Embryonic facial prominence (tissue), 1 donor: ENCODE results near the gene DCAF16.
"Not testable (repeated sequence)": the region's sequence is repeated elsewhere in the genome, so short reads cannot be mapped to it uniquely, and the experiment has no call there.

Source experiments
- DNase-seq: peaks from one replicate; pipeline ENCODE4 v3.0.0-alpha.2; 2016; ENCODE audit errors: extremely low spot score

The DCAF16 gene

GRCh38 chr4:17810260-17811077 is at the start of gene DCAF16, which contains the start of gene NCAPG:
TSS of gene DCAF16 (minus strand) at chr4:17810757. CDS start at chr4:17804141, 6,616 bp downstream.
TSS of gene NCAPG (plus strand) at chr4:17810979. CDS start at chr4:17811078, 99 bp downstream.
- DNase-seq = peak; percentile 97

- DNase-seq = no peak
Measured at GRCh38 chr4:17859793-17860406, 49.3 kb upstream of the DCAF16 start.

GRCh38 chr4:17854036-17854435 is 43.5 kb upstream of the DCAF16 start:
- DNase-seq = no peak

GRCh38 chr4:17851959-17852358 is 41.4 kb upstream of the DCAF16 start:
- no peak for DNase-seq

- DNase-seq = not testable (repeated sequence)
Measured at GRCh38 chr4:17850295-17850694, 39.7 kb upstream of the DCAF16 start.

- no peak for DNase-seq
Measured at GRCh38 chr4:17846266-17846665, 35.7 kb upstream of the DCAF16 start.

- DNase-seq = no peak
Measured at GRCh38 chr4:17823871-17824669, 13.5 kb upstream of the DCAF16 start.

- DNase-seq = peak; percentile 50
Measured at GRCh38 chr4:17817027-17817426, 6.5 kb upstream of the DCAF16 start.

GRCh38 chr4:17816142-17816541 is 5.6 kb upstream of the DCAF16 start:
- DNase-seq = no peak

- DNase-seq = no peak
Measured at GRCh38 chr4:17814140-17814539, 3.6 kb upstream of the DCAF16 start.

- no peak for DNase-seq
Measured at GRCh38 chr4:17812801-17813200, 2.2 kb upstream of the DCAF16 start.

- no peak for DNase-seq
Measured at GRCh38 chr4:17812125-17812524, 1.6 kb upstream of the DCAF16 start.

GRCh38 chr4:17811078-17811603 is 584 bp upstream of the DCAF16 start:
- DNase-seq = no peak

- DNase-seq = no peak
Measured at GRCh38 chr4:17809667-17810066, 890 bp downstream of the DCAF16 start.

GRCh38 chr4:17807446-17807845 is 3.1 kb downstream of the DCAF16 start:
- DNase-seq = no peak

- no peak for DNase-seq
Measured at GRCh38 chr4:17805580-17806155, 4.9 kb downstream of the DCAF16 start.

- no peak for DNase-seq
Measured at GRCh38 chr4:17797808-17798207, 12.7 kb downstream of the DCAF16 start.

GRCh38 chr4:17794730-17795129 is 15.8 kb downstream of the DCAF16 start:
- DNase-seq = no peak

- DNase-seq = no peak
Measured at GRCh38 chr4:17788956-17789355, 21.6 kb downstream of the DCAF16 start.

- DNase-seq = no peak
Measured at GRCh38 chr4:17787315-17787714, 23.2 kb downstream of the DCAF16 start.

- DNase-seq = no peak
Measured at GRCh38 chr4:17786567-17786966, 24.0 kb downstream of the DCAF16 start.

GRCh38 chr4:17785858-17786257 is 24.7 kb downstream of the DCAF16 start:
- no peak for DNase-seq
